Prostate gland (tissue), 2 donors: ENCODE data around the gene PIP5K1B. TPM values are rescaled to one million over a fixed set of nuclear protein-coding genes. Genes with fewer than 3 reads are reported as not detected.
"Not testable (repeated sequence)": the region's sequence is repeated elsewhere in the genome, so short reads cannot be mapped to it uniquely, and the experiment has no call there.

Source experiments
- DNase-seq: peaks from one replicate; pipeline ENCODE4 v3.0.0-alpha.2; 2019; ENCODE audit warnings: low spot score
- H3K27ac ChIP-seq, 2 donors: fragments of 200-600 bp; sonication (generic); 2 replicates each; pipeline ENCODE4 v1.5.1; 2017 to 2019
- H3K27me3 ChIP-seq: fragments of 200-600 bp; sonication (generic); replicated peaks from 2 replicates; pipeline ENCODE4 v1.5.1; 2019; ENCODE audit not compliant: insufficient read depth
- H3K36me3 ChIP-seq, 2 donors: fragments of 200-600 bp; sonication (generic); 1 replicate in 1 of 2; 2 replicates in 1 of 2; pipeline versions ENCODE4 v1.5.1 to v1.8.1; 2017 to 2019
- H3K4me1 ChIP-seq: fragments of 200-600 bp; sonication (generic); replicated peaks from 2 replicates; pipeline ENCODE4 v1.5.1; 2019
- H3K4me3 ChIP-seq, 2 donors: fragments of 200-600 bp; sonication (generic); 2 replicates each; pipeline ENCODE4 v1.5.1; 2017 to 2019
- H3K9me3 ChIP-seq: fragments of 200-600 bp; sonication (generic); 2 replicates; pipeline ENCODE4 v1.5.1; 2017
- POLR2A ChIP-seq: fragments of 450-650 bp; IDR thresholded peaks from one replicate; pipeline ENCODE4 v1.6.1; 2016; ENCODE audit warnings: antibody characterized with exemption, mild to moderate bottlenecking
- POLR2AphosphoS5 ChIP-seq: sonication (generic); formaldehyde crosslinking; IDR thresholded peaks from one replicate; pipeline ENCODE4 v1.6.1; 2017; ENCODE audit warnings: antibody characterized with exemption
- WGBS: methylation state at CpG from one replicate; pipeline ENCODE4 v1.1.5; 2018; 5-methylcytosine and 5-hydroxymethylcytosine counted together
- intact Hi-C: fragments of 100-400 bp; cut with DNase I; formaldehyde crosslinking; loops from one replicate; pipeline ENCODE4 v1.14.2; 2022
- total RNA-seq, 2 donors: library from RNA; depleted of rRNA; stranded (reverse); fragments of >200 nt; gene quantifications; one replicate each; pipeline ENCODE4 v1.1.0, GENCODE V29; 2016
- TF ChIP-seq, protein P1 (sequence below), 4 experiments: fragments of 200-600 bp in 2 of 4; fragments of 450-650 bp in 2 of 4; sonication (generic) in 2 of 4; IDR thresholded peaks; 1 replicate in 3 of 4; 2 replicates in 1 of 4; pipeline ENCODE4 v1.5.1; 2016 to 2019; ENCODE audit warnings: antibody characterized with exemption in 4 of 4, mild to moderate bottlenecking in 2 of 4, moderate library complexity in 2 of 4

The PIP5K1B gene
- total RNA-seq, 2 donors from 2014 or later = 1.6 to 38.3 TPM

GRCh38 chr9:69044240-69045219 is 339.5 kb downstream of the PIP5K1B start:
- DNase-seq = no peak
- Histone ChIP-seq H3K4me1 (no peaks in the 10 kb centered on the region), H3K27ac (no peak overlapping the region), H3K9me3 (no peaks in the 10 kb centered on the region), H3K4me3 (no peak overlapping the region), H3K36me3 (no peaks in the 10 kb centered on the region), H3K27me3 (no peaks in the 10 kb centered on the region)
- no peak for TF ChIP-seq POLR2A
- TF ChIP-seq POLR2AphosphoS5 = no peak
- TF ChIP-seq, protein P1, sequence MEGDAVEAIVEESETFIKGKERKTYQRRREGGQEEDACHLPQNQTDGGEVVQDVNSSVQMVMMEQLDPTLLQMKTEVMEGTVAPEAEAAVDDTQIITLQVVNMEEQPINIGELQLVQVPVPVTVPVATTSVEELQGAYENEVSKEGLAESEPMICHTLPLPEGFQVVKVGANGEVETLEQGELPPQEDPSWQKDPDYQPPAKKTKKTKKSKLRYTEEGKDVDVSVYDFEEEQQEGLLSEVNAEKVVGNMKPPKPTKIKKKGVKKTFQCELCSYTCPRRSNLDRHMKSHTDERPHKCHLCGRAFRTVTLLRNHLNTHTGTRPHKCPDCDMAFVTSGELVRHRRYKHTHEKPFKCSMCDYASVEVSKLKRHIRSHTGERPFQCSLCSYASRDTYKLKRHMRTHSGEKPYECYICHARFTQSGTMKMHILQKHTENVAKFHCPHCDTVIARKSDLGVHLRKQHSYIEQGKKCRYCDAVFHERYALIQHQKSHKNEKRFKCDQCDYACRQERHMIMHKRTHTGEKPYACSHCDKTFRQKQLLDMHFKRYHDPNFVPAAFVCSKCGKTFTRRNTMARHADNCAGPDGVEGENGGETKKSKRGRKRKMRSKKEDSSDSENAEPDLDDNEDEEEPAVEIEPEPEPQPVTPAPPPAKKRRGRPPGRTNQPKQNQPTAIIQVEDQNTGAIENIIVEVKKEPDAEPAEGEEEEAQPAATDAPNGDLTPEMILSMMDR (IDR thresholded peaks at IDR 0.05) = no peak
- 52% methylated on average over 9 of the region's 9 CpGs for WGBS
- intact Hi-C loops = no loop called here

DNA sequence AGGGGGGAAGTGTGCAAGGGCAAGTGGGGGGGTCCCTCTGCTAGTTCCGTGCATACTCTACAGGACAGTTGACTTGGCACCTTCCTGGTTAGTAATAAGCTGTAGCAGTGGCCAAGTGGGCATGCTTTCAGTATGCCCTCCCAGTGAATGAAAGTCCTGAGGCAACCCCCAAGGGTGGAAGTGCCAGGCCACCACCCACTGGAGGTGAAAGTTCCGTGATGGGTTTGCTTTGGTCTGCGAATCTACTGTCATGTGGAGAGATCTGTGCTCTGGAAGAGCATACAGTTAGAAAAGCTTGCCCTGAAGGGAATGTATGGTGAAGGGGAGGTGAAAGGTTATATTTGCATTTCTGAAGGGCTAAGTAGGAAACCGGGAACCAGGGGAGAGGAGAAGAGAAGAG is 340.8 kb downstream of the PIP5K1B start:
- intact Hi-C loops = no loop called here
- no peaks in the 10 kb centered on the region for H3K27me3 ChIP-seq
- no peak for DNase-seq
- no peaks in the 10 kb centered on the region for H3K4me1 ChIP-seq
- TF ChIP-seq POLR2AphosphoS5 (no peak), POLR2A (no peak)
- TF ChIP-seq, protein P1 (IDR thresholded peaks at IDR 0.05) = no peak
- H3K9me3 ChIP-seq = no peaks in the 10 kb centered on the region
- no peak overlapping the region for H3K27ac ChIP-seq
- no peak overlapping the region for H3K4me3 ChIP-seq
- H3K36me3 ChIP-seq = no peaks in the 10 kb centered on the region
- 81% methylated on average over 4 of the region's 4 CpGs for WGBS

DNA sequence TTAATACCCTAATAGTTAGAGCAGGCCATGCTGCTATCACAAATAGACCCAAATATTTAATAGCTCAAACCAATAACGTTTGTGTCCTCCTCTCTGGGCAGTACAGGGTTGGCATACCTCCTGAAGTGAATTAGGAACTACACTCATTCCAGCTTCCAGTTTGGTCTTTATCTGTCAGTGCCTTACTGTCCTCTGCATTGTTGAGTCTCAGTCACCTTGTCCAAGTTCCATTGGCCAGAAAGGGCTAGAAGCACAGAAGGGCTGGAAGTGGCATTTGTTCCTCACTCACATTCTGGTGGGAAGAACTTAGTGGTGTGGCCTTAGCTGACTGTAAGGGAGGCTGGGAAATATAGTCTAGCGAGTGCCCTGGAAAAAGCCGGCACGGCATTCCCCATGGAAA is 341.7 kb downstream of the PIP5K1B start:
- Histone ChIP-seq H3K4me3 (no peak overlapping the region), H3K36me3 (no peaks in the 10 kb centered on the region), H3K27ac (no peak overlapping the region), H3K4me1 (no peaks in the 10 kb centered on the region), H3K9me3 (no peaks in the 10 kb centered on the region), H3K27me3 (no peaks in the 10 kb centered on the region)
- no peak for DNase-seq
- intact Hi-C loops = no loop called here
- 74% methylated on average over 4 of the region's 4 CpGs for WGBS
- TF ChIP-seq POLR2AphosphoS5 (no peak), POLR2A (no peak)
- TF ChIP-seq, protein P1 (IDR thresholded peaks at IDR 0.05) = no peak

GRCh38 chr9:69047371-69047770 is 342.3 kb downstream of the PIP5K1B start:
- no peaks in the 10 kb centered on the region for H3K36me3 ChIP-seq
- no peak for DNase-seq
- no peaks in the 10 kb centered on the region for H3K4me1 ChIP-seq
- no peaks in the 10 kb centered on the region for H3K27me3 ChIP-seq
- no peaks in the 10 kb centered on the region for H3K9me3 ChIP-seq
- 62% methylated on average over 4 of the region's 4 CpGs for WGBS
- H3K4me3 ChIP-seq = no peak overlapping the region
- TF ChIP-seq POLR2AphosphoS5 (no peak), POLR2A (no peak)
- TF ChIP-seq, protein P1 (IDR thresholded peaks at IDR 0.05) = no peak
- H3K27ac ChIP-seq = no peak overlapping the region
- intact Hi-C loops = no loop called here

GRCh38 chr9:69049094-69049493 is 344.1 kb downstream of the PIP5K1B start:
- WGBS = 87% methylated on average over 6 of the region's 6 CpGs
- H3K36me3 ChIP-seq = no peaks in the 10 kb centered on the region
- no peak overlapping the region for H3K4me3 ChIP-seq
- DNase-seq = no peak
- H3K27me3 ChIP-seq = no peaks in the 10 kb centered on the region
- H3K4me1 ChIP-seq = no peaks in the 10 kb centered on the region
- no peak overlapping the region for H3K27ac ChIP-seq
- no peaks in the 10 kb centered on the region for H3K9me3 ChIP-seq
- intact Hi-C loops = no loop called here
- TF ChIP-seq, protein P1 (IDR thresholded peaks at IDR 0.05) = no peak
- no peak for TF ChIP-seq POLR2AphosphoS5
- TF ChIP-seq POLR2A = no peak

- H3K36me3 ChIP-seq, H3K27me3 ChIP-seq, H3K27ac ChIP-seq, H3K4me1 ChIP-seq, DNase-seq, H3K4me3 ChIP-seq, H3K9me3 ChIP-seq, intact Hi-C loops: not testable (repeated sequence)
- WGBS = 95% methylated on average over 12 of the region's 12 CpGs
These were observed 345.9 kb downstream of the PIP5K1B start for GRCh38 chr9:69050936-69051335.
